ENCODE measurements around the gene AATF.
A peak's percentile ranks its signal among the peaks of the same experiment; 100 is the strongest.

AATF gene

DNA sequence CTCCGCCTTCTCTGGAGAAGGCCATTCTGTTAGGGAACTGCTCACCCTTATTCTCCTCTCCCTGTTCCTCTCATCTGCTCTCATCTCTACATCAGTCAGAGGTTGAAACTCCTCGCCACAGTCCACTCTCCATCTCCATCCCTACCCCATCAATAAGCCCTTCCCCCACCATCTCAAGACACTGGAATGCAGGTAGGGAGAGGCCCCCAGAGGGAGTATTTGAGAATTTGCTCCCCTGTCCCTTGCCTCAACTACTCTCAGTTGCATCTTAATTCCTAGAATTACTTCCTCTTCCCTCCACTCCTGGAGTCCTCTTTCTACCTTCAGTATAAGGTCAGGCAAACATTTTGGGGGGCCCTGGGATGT, 2.0 kb upstream of the AATF start:
- no peak for DNase-seq
- Histone ChIP-seq H3K36me3 (peaks cover 14% of the 10 kb centered on the region), H3K4me3 (ENCODE audit: low read depth, low read length) (no peak overlapping the region), H3K9me3 (peaks cover 3% of the 10 kb centered on the region; the same call in 1 of the 2 replicates), H3K27me3 (peaks cover 62% of the 10 kb centered on the region), H3K4me1 (no peaks in the 10 kb centered on the region)
- TF ChIP-seq, protein P1, sequence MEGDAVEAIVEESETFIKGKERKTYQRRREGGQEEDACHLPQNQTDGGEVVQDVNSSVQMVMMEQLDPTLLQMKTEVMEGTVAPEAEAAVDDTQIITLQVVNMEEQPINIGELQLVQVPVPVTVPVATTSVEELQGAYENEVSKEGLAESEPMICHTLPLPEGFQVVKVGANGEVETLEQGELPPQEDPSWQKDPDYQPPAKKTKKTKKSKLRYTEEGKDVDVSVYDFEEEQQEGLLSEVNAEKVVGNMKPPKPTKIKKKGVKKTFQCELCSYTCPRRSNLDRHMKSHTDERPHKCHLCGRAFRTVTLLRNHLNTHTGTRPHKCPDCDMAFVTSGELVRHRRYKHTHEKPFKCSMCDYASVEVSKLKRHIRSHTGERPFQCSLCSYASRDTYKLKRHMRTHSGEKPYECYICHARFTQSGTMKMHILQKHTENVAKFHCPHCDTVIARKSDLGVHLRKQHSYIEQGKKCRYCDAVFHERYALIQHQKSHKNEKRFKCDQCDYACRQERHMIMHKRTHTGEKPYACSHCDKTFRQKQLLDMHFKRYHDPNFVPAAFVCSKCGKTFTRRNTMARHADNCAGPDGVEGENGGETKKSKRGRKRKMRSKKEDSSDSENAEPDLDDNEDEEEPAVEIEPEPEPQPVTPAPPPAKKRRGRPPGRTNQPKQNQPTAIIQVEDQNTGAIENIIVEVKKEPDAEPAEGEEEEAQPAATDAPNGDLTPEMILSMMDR (IDR thresholded peaks at IDR 0.05; ENCODE audit: low read depth, low read length) = no peak

GRCh38 chr17:36947922-36948716, 635 bp upstream of the AATF start:
- Histone ChIP-seq H3K36me3 (peaks cover 28% of the 10 kb centered on the region), H3K4me1 (no peaks in the 10 kb centered on the region), H3K9me3 (no peaks in the 10 kb centered on the region), H3K27me3 (peaks cover 48% of the 10 kb centered on the region), H3K4me3 (ENCODE audit: low read depth, low read length) (peak overlapping the region; percentile 83)
- TF ChIP-seq, protein P1 (IDR thresholded peaks at IDR 0.05; ENCODE audit: low read depth, low read length) = no peak
- no peak for DNase-seq

- no peak for DNase-seq
- TF ChIP-seq, protein P1 (IDR thresholded peaks at IDR 0.05; ENCODE audit: low read depth, low read length) = 0 out of 2 replicates have a peak, but pooled peaks have one; percentile 6
- peak overlapping the region; percentile 83 for H3K4me3 ChIP-seq (ENCODE audit: low read depth, low read length)
- no peaks in the 10 kb centered on the region for H3K9me3 ChIP-seq
- H3K4me1 ChIP-seq = no peaks in the 10 kb centered on the region
- peaks cover 42% of the 10 kb centered on the region for H3K36me3 ChIP-seq
- H3K27me3 ChIP-seq = peaks cover 35% of the 10 kb centered on the region
Observed at GRCh38 chr17:36949461-36949927, 740 bp downstream of the AATF start.

- TF ChIP-seq, protein P1 (IDR thresholded peaks at IDR 0.05; ENCODE audit: low read depth, low read length) = no peak
- H3K4me1 ChIP-seq = no peaks in the 10 kb centered on the region
- DNase-seq = no peak
Observed at GRCh38 chr17:36950027-36950426, 1.3 kb downstream of the AATF start.

DNA sequence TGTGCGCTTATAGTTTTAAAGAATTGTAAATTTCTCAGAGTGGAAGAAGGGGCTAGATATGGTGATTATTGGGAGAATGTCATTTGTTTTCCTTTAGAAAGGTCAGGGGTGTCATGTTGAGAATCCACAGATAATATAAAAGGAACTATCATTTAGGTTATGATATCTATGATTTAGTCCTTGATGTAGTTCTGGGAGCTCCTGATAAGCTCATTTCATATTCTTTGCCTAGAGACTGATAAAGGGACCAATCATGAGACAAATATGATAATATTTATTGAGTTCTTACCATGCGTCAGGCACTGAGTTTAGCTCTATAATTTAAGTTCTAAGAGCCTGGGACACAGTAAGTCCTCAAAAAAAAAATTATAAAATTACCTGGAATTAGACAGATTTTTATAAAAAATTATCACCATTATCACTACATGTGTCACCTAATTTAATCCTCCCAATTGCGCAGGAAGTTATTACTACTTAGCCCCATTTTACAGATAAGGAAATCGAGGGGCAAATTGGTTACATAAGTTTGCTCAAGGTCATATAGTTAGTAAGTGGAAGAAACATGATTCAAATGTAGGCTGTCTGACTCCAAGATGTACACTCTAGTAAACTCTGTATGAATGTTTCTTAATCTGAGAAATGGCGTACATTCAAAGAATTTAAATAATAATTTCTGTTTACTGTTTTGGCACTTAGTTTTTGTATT, 2.5 kb downstream of the AATF start:
- H3K9me3 ChIP-seq = no peaks in the 10 kb centered on the region
- no peaks in the 10 kb centered on the region for H3K4me1 ChIP-seq
- no peak for DNase-seq
- H3K4me3 ChIP-seq (ENCODE audit: low read depth, low read length) = no peak overlapping the region
- H3K36me3 ChIP-seq = peaks cover 58% of the 10 kb centered on the region
- peaks cover 17% of the 10 kb centered on the region for H3K27me3 ChIP-seq
- TF ChIP-seq, protein P1 (IDR thresholded peaks at IDR 0.05; ENCODE audit: low read depth, low read length) = no peak

More at GRCh38 chr17:36950027-36950426, 1.3 kb downstream of the AATF start:
- H3K36me3 ChIP-seq = peaks cover 46% of the 10 kb centered on the region
- H3K27me3 ChIP-seq = peaks cover 29% of the 10 kb centered on the region
- peak overlapping the region; percentile 83 for H3K4me3 ChIP-seq (ENCODE audit: low read depth, low read length)
- H3K9me3 ChIP-seq = no peaks in the 10 kb centered on the region

Data from BE2C (cell line).